Cardiac fibroblast (primary cell): ENCODE measurements around the gene BAMBI.

Experiments
- DNase-seq, 2 donors: peaks; one replicate each; pipeline versions ENCODE4 v3.0.0 to v3.0.0-alpha.2; 2010; ENCODE audit warnings: low read depth in 2 of 2
- H3K4me3 ChIP-seq, 2 donors: replicated peaks in 1 of 2; 1 replicate in 1 of 2; 2 replicates in 1 of 2; pipeline ENCODE4 v1.5.1; 2011; ENCODE audit warnings: low read depth in 2 of 2, low read length in 2 of 2, mild to moderate bottlenecking in 2 of 2, moderate library complexity in 1 of 2
- CTCF ChIP-seq: IDR thresholded peaks from one replicate; pipeline ENCODE4 v1.5.1; 2011; ENCODE audit warnings: low read depth, mild to moderate bottlenecking, low read length, inconsistent platforms

BAMBI gene

GRCh38 chr10:28709001-28709710 is 31.8 kb downstream of the BAMBI start:
- DNase-seq: no peak
- no peak for TF ChIP-seq CTCF
- H3K4me3 ChIP-seq: no peak overlapping the region

GRCh38 chr10:28710202-28710886 is 33.0 kb downstream of the BAMBI start:
- no peak overlapping the region for H3K4me3 ChIP-seq
- no peak for DNase-seq
- TF ChIP-seq CTCF: no peak

- H3K4me3 ChIP-seq: no peak overlapping the region
- no peak for TF ChIP-seq CTCF
- DNase-seq: peak in 1 of 2 donors; percentile 20
Observed at GRCh38 chr10:28711041-28711440, 33.7 kb downstream of the BAMBI start.

- DNase-seq: no peak
Observed at GRCh38 chr10:28711776-28712175, 34.5 kb downstream of the BAMBI start.

GRCh38 chr10:28713626-28714352 is 36.5 kb downstream of the BAMBI start:
- no peak for DNase-seq
- TF ChIP-seq CTCF: no peak
- no peak overlapping the region for H3K4me3 ChIP-seq

More at GRCh38 chr10:28711776-28712175, 34.5 kb downstream of the BAMBI start:
- TF ChIP-seq CTCF: no peak
- H3K4me3 ChIP-seq: no peak overlapping the region

GRCh38 chr10:28714401-28715053 is 37.2 kb downstream of the BAMBI start:
- no peak overlapping the region for H3K4me3 ChIP-seq
- no peak for DNase-seq
- TF ChIP-seq CTCF: no peak
